ENCODE measurements around the gene PHF2.

The PHF2 gene

DNA sequence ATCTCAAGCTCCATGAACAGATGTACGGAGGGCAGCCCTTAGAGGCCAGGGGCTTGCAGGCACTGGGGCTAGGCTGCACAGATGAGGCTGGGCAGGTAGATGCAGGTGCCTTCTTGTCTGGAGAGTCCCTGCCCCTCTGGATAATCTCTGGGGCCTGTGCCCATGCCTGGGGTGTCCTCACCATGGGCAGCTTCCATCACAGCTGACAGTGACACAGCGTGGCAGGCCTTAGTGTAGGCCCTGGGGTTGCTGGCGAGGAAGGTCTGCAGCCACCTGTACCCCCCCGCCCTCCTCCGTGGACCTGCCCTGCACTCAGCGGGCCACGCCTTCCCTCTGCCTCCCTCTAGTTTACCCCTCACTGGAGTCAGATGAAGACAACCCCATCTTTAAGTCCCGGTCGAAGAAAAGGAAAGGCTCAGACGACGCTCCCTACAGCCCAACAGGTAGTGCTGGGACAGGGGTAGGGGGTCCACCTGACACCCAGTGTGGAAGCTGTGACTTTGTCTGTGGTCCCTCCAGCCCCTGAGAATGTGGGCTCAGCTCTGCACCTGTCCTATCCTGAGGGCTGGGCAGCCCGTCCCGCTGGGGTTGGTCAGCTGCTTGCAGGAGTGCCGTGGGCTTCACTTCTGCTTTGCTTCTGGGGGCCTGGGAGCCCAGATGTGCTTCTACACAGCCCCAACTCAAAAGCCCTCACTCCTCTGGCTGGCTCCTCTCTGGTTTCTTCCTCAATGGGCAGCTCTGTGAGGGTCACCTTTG, 98.4 kb downstream of the PHF2 start:
- H3K27ac ChIP-seq: no peak overlapping the region

DNA sequence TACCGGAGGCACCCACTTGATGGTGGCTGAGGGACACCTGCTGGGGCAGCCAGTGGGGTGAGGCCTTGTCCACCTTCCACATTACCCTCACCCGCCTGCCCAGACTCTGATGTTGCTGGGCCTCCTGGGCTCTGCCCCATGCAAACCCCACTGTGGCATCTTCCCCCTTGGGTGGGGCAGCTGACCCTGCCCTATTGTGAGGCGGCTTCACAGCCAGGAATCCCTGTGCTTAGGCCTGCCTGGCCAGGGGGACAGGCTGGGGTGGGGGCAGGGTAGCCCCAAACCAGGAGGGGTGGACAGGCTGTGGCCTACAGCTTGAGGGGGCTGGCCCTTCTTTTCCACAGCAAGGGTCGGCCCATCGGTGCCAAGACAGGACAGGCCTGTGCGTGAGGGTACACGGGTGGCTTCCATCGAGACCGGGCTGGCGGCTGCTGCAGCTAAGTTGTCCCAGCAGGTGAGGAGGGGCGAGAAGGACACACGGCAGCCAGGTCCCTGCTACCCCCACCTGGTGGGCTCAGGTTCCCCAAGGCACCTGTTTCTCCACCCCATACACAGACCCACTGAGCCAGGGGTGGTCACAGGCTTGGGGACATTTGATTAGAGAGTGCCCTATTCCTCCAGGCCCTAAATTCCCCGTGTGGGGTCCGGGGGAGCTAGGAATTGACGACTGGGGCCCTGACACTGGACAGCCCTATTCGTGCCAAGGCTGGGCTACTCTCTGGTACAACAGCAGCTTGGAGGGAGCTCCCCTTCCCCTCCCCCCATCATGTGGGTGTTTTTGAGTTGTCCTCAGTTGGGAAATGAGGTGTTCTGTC, 99.2 kb downstream of the PHF2 start:
- peaks cover 7% of the 10 kb centered on the region; the same call in 1 of the 2 replicates for H3K4me1 ChIP-seq
- H3K4me3 ChIP-seq: no peak overlapping the region
- H3K9me3 ChIP-seq: no peaks in the 10 kb centered on the region
- no peak overlapping the region for H3K4me2 ChIP-seq
- no peaks in the 10 kb centered on the region for H3K27me3 ChIP-seq
- peaks cover 69% of the 10 kb centered on the region for H3K36me3 ChIP-seq
- TF ChIP-seq Cebpa-rat (IDR thresholded peaks at IDR 0.05): no peak
- H3K27ac ChIP-seq: no peak overlapping the region
- peaks cover 42% of the 10 kb centered on the region for H4K20me1 ChIP-seq
- H3K9ac ChIP-seq: no peak overlapping the region

More for the DNA sequence above, 98.4 kb downstream of the PHF2 start:
- Histone ChIP-seq H3K27me3 (no peaks in the 10 kb centered on the region), H4K20me1 (peaks cover 50% of the 10 kb centered on the region), H3K4me1 (peaks cover 7% of the 10 kb centered on the region; the same call in 1 of the 2 replicates), H3K9me3 (no peaks in the 10 kb centered on the region), H3K4me2 (no peak overlapping the region), H3K36me3 (peaks cover 64% of the 10 kb centered on the region), H3K4me3 (no peak overlapping the region), H3K9ac (no peak overlapping the region)
- TF ChIP-seq Cebpa-rat (IDR thresholded peaks at IDR 0.05): no peak

DNA sequence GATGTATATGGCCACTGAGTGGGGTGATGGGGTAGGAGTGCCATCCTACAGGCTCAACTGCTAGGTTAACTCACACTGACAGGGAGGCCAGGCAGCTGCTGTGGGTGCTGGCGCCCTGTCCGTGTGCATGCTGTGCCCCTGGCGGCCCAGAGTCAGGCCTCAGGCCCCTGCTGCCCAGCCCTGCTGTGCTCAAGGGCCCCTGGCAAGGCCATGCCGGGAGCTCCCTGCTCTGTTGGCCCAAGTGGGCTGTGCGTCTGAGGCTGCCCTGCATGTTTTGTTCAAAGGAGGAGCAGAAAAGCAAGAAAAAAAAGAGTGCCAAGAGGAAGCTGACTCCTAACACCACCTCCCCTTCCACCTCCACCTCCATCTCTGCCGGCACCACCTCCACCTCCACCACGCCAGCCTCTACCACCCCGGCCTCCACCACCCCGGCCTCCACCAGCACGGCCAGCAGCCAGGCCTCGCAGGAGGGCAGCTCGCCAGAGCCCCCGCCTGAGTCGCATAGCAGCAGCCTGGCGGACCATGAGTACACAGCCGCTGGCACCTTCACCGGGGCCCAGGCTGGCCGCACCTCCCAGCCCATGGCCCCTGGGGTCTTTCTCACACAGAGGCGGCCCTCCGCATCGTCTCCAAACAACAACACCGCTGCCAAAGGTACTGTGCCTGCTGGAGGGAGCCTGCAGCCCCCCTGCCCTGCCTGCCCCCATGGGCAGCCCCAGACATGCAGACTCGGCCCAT, 100.1 kb downstream of the PHF2 start:
- H3K4me1 ChIP-seq: peaks cover 7% of the 10 kb centered on the region; the same call in 1 of the 2 replicates
- no peak for TF ChIP-seq Cebpa-rat (IDR thresholded peaks at IDR 0.05)
- no peaks in the 10 kb centered on the region for H3K27me3 ChIP-seq
- H3K9ac ChIP-seq: no peak overlapping the region
- H3K36me3 ChIP-seq: peaks cover 69% of the 10 kb centered on the region
- H3K4me2 ChIP-seq: no peak overlapping the region
- peaks cover 41% of the 10 kb centered on the region; the same call in 1 of the 2 replicates for H4K20me1 ChIP-seq
- H3K27ac ChIP-seq: no peak overlapping the region
- no peaks in the 10 kb centered on the region for H3K9me3 ChIP-seq
- no peak overlapping the region for H3K4me3 ChIP-seq

DNA sequence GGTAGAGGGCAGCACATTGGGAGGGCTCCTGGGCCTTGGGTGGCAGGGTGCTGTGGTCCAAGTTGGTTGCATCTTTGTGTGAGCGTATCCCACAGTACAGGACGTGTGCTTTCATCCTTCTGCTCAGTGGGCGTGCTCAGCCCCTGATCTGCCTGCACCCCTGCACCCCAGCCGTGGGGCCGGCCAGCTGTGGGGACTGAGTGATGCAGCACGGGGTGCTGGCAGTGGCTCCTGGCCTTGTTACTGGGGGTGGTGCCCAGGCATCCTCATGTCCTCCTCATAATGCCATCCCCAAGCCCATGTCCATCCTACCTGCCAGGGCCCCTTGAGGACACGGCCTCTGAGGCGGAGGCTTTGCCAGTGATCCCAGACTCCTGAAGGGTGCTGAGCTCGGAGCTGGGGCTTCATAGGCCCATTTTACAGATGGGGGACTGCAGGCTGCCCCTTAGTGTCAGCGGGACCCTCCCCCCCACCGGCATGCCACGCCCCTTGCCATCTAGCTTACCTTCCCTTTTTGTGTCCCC, 100.7 kb downstream of the PHF2 start:
- peaks cover 69% of the 10 kb centered on the region for H3K36me3 ChIP-seq
- no peak for TF ChIP-seq Cebpa-rat (IDR thresholded peaks at IDR 0.05)
- H3K4me1 ChIP-seq: peaks cover 7% of the 10 kb centered on the region; the same call in 1 of the 2 replicates
- H3K27me3 ChIP-seq: no peaks in the 10 kb centered on the region
- no peak overlapping the region for H3K4me3 ChIP-seq
- H4K20me1 ChIP-seq: peaks cover 41% of the 10 kb centered on the region; the same call in 1 of the 2 replicates
- no peaks in the 10 kb centered on the region for H3K9me3 ChIP-seq
- H3K27ac ChIP-seq: no peak overlapping the region
- no peak overlapping the region for H3K4me2 ChIP-seq
- H3K9ac ChIP-seq: no peak overlapping the region

DNA sequence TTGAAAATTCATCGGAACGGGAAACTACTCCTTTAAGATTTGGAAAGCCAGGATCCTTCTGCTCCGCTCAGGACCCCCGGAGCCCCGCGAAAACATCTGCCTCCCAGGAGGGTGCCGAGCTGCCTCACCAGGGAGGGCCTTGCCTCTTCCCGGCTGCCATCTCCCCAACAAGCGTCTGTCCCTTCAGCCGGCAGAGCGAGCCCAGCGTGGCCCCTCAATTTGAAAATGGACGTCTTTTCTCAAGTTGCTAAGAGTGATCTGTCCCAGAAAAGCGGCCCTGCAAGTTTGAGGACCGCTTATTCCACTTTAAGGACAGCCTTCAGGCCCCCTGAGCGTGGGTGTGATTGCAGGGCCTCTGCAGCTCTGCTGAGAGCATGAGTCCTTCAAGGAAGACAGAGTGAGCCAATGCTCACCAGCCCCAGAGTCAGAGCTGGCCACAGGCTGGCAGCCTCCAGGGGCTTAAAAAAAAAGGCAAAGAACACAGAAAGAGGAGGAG, 101.3 kb downstream of the PHF2 start:
- peaks cover 66% of the 10 kb centered on the region for H3K36me3 ChIP-seq
- no peak for TF ChIP-seq Cebpa-rat (IDR thresholded peaks at IDR 0.05)

DNA sequence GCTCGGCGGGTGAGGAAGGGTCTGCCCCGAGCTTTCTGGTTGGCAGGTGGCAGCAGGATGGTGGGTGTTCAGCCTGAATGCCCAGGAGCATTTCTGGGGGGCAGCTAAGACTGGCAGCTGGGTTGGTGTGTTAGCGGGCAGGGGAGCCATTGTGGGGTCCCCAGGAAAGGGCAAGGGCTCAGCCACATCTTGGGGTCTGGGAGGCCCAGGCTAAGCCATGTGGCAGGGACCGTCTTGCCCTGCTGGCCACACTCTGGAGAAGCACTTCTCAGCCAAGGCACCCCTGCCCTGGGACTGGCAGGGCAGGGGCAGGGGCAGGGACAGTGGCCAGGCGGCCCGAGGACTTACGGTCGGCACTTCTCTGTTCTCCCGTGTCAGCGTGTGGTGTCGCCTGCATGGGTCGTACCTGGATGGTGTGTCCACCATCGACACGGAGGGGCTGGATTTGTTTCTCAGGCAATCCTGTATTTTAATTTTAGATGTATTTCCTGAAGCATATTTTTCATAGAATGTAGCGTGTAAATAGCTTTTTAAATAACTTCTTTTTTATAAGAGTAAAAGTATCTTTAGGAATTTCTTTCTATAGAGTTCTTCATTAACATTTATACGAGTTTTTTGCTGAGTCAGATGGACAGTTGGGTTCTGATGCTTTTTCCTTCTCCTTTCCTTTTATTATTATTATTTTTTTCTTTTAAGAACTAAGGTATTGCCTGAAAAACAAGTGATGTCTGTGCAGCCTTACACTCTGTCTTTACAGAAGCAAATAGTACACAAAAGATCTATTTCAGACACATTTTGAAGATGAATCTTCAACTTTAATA, 102.0 kb downstream of the PHF2 start:
- no peak overlapping the region for H3K27ac ChIP-seq
- H3K9ac ChIP-seq: no peak overlapping the region
- H3K27me3 ChIP-seq: no peaks in the 10 kb centered on the region

More for the DNA sequence above, 101.3 kb downstream of the PHF2 start:
- Histone ChIP-seq H3K27ac (no peak overlapping the region), H4K20me1 (peaks cover 41% of the 10 kb centered on the region; the same call in 1 of the 2 replicates), H3K4me1 (peaks cover 7% of the 10 kb centered on the region; the same call in 1 of the 2 replicates), H3K9me3 (no peaks in the 10 kb centered on the region), H3K9ac (no peak overlapping the region), H3K4me2 (no peak overlapping the region), H3K27me3 (no peaks in the 10 kb centered on the region), H3K4me3 (no peak overlapping the region)

DNA sequence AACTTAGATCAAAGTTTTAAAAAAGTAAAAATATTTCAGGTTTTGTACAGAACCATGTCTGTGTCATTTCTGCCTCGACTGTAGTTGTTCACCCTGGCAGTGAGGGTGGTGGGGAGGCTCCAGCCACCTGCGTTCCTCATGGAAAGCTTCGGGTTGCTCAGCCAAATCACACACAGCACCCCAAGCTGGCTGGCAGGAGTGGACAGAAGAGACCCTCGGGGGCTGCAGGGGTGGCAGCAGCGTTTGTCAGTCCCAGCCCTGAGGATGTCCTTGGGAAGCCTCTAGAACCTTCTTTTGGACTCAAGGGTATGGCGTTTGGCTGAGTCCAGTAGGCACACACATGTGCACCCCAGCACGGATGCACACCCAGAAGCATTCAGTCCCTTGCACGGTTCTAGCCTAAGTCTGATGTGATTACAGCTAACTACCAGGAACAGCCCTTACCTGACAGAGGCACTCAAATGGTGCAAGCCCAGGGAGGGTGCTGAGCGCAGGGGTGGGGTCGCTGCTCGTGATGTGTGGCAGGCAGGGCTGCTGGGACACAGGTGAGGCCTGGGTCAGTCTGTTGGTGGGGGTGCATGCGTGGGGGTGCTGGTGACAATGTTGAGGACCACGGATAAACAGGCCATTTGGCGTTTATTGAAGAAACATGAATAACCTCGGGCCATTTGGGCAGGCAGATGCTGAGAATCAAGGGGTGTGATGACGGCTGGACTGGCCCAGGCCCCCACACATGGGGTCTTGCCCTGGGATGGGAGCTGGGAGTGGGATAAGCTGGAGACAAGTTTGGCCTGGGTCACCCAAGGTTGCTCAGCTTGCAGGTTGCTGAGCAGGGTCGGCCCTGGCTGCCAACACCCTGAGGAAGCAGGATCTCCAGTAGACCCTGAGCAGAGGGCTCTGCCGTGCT, 103.4 kb downstream of the PHF2 start:
- Histone ChIP-seq H3K9ac (no peak overlapping the region), H3K4me1 (peaks cover 9% of the 10 kb centered on the region), H3K4me3 (no peak overlapping the region), H3K27me3 (no peaks in the 10 kb centered on the region), H3K9me3 (no peaks in the 10 kb centered on the region), H3K27ac (no peak overlapping the region), H4K20me1 (peaks cover 22% of the 10 kb centered on the region; the same call in 1 of the 2 replicates), H3K4me2 (no peak overlapping the region), H3K36me3 (peaks cover 45% of the 10 kb centered on the region)
- no peak for TF ChIP-seq Cebpa-rat (IDR thresholded peaks at IDR 0.05)

More for the DNA sequence above, 102.0 kb downstream of the PHF2 start:
- no peak for TF ChIP-seq Cebpa-rat (IDR thresholded peaks at IDR 0.05)
- H3K36me3 ChIP-seq: peaks cover 59% of the 10 kb centered on the region
- H3K4me3 ChIP-seq: no peak overlapping the region
- no peaks in the 10 kb centered on the region for H3K9me3 ChIP-seq
- H3K4me1 ChIP-seq: peaks cover 7% of the 10 kb centered on the region; the same call in 1 of the 2 replicates
- no peak overlapping the region for H3K4me2 ChIP-seq
- peaks cover 35% of the 10 kb centered on the region; the same call in 1 of the 2 replicates for H4K20me1 ChIP-seq

Measured in BLaER1 (cell line).